ENCODE data around the gene HIGD2B.
"Not testable (repeated sequence)": the region's sequence is repeated elsewhere in the genome, so short reads cannot be mapped to it uniquely, and the experiment has no call there.

Gene HIGD2B

GRCh38 chr15:72685925-72686794 lies at the start of gene HIGD2B, which contains the start of gene BBS4:
TSS of gene HIGD2B (minus strand) at chr15:72686182. CDS start at chr15:72676374, 9,808 bp downstream.
TSS of gene BBS4 (plus strand) at chr15:72686207. CDS start at chr15:72686228, 21 bp downstream.
- DNase-seq, result no peak

GRCh38 chr15:72735111-72735510 lies 49.1 kb upstream of the HIGD2B start:
- no peak for DNase-seq

- no peak for DNase-seq
Measured at GRCh38 chr15:72733941-72734738, 48.2 kb upstream of the HIGD2B start.

GRCh38 chr15:72732516-72732915 lies 46.5 kb upstream of the HIGD2B start:
- no peak for DNase-seq

GRCh38 chr15:72732086-72732485 lies 46.1 kb upstream of the HIGD2B start:
- DNase-seq, result no peak

- no peak for DNase-seq
Measured at GRCh38 chr15:72728821-72729220, 42.8 kb upstream of the HIGD2B start.

- DNase-seq, result not testable (repeated sequence)
Measured at GRCh38 chr15:72728249-72728648, 42.3 kb upstream of the HIGD2B start.

- no peak for DNase-seq
Measured at GRCh38 chr15:72727154-72727553, 41.2 kb upstream of the HIGD2B start.

- DNase-seq, result not testable (repeated sequence)
Measured at GRCh38 chr15:72725851-72726250, 39.9 kb upstream of the HIGD2B start.

- no peak for DNase-seq
Measured at GRCh38 chr15:72725446-72725845, 39.5 kb upstream of the HIGD2B start.

- DNase-seq, result no peak
Measured at GRCh38 chr15:72724028-72724427, 38.0 kb upstream of the HIGD2B start.

GRCh38 chr15:72722071-72722696 lies 36.2 kb upstream of the HIGD2B start:
- DNase-seq, result peak; percentile 37

- not testable (repeated sequence) for DNase-seq
Measured at GRCh38 chr15:72708551-72709303, 22.7 kb upstream of the HIGD2B start.

GRCh38 chr15:72706266-72706665 lies 20.3 kb upstream of the HIGD2B start:
- DNase-seq, result no peak

- no peak for DNase-seq
Measured at GRCh38 chr15:72700076-72700475, 14.1 kb upstream of the HIGD2B start.

GRCh38 chr15:72698938-72699337 lies 13.0 kb upstream of the HIGD2B start:
- no peak for DNase-seq

GRCh38 chr15:72690938-72691337 lies 5.0 kb upstream of the HIGD2B start:
- DNase-seq, result no peak

GRCh38 chr15:72688697-72689096 lies 2.7 kb upstream of the HIGD2B start:
- DNase-seq, result no peak

GRCh38 chr15:72685301-72685924 lies 569 bp downstream of the HIGD2B start:
- no peak for DNase-seq

GRCh38 chr15:72682772-72683171 lies 3.2 kb downstream of the HIGD2B start:
- DNase-seq, result no peak

GRCh38 chr15:72680931-72681330 lies 5.1 kb downstream of the HIGD2B start:
- DNase-seq, result no peak

GRCh38 chr15:72676838-72677237 lies 9.1 kb downstream of the HIGD2B start:
- DNase-seq, result no peak
